IPS-20b (cell line): Measurements from ENCODE around the gene SUSD2.

Experiments used
- H3K27ac ChIP-seq: one replicate; pipeline ENCODE4 v1.5.1; 2013; ENCODE audit warnings: low read length
- H3K27me3 ChIP-seq: 2 replicates; pipeline ENCODE4 v1.6.1; 2013; ENCODE audit warnings: mild to moderate bottlenecking, low read length, inconsistent platforms; ENCODE audit not compliant: insufficient read depth
- H3K36me3 ChIP-seq: 2 replicates; pipeline ENCODE4 v1.6.1; 2013; ENCODE audit warnings: low read depth, mild to moderate bottlenecking, inconsistent platforms, low read length, moderate library complexity; ENCODE audit not compliant: insufficient read depth
- H3K4me1 ChIP-seq: 2 replicates; pipeline ENCODE4 v1.6.1; 2013; ENCODE audit warnings: mild to moderate bottlenecking, control low read depth, inconsistent platforms, low read length, moderate library complexity; ENCODE audit not compliant: insufficient read depth
- H3K4me3 ChIP-seq: 2 replicates; pipeline ENCODE4 v1.5.1; 2013; ENCODE audit warnings: mild to moderate bottlenecking, low read length, inconsistent platforms
- H3K9ac ChIP-seq: 2 replicates; pipeline ENCODE4 v1.6.1; 2013; ENCODE audit warnings: low read depth, mild to moderate bottlenecking, inconsistent platforms, low read length, moderate library complexity
- H3K9me3 ChIP-seq: 2 replicates; pipeline ENCODE4 v1.6.1; 2013; ENCODE audit warnings: mild to moderate bottlenecking, low read depth, low read length, inconsistent platforms; ENCODE audit not compliant: insufficient read depth

Gene SUSD2

GRCh38 chr22:24144056-24144777 is 37.1 kb upstream of the SUSD2 start:
- Histone ChIP-seq H3K4me1 (peaks cover 16% of the 10 kb centered on the region), H3K9ac (no peak overlapping the region), H3K36me3 (peaks cover 4% of the 10 kb centered on the region; the same call in 1 of the 2 replicates)

GRCh38 chr22:24144778-24145085 is 36.6 kb upstream of the SUSD2 start:
- H3K4me1 ChIP-seq: peaks cover 16% of the 10 kb centered on the region
- H3K27me3 ChIP-seq: no peaks in the 10 kb centered on the region
- no peak overlapping the region for H3K4me3 ChIP-seq
- H3K9me3 ChIP-seq: no peaks in the 10 kb centered on the region
- no peak overlapping the region for H3K9ac ChIP-seq
- no peak overlapping the region for H3K27ac ChIP-seq
- peaks cover 4% of the 10 kb centered on the region; the same call in 1 of the 2 replicates for H3K36me3 ChIP-seq

More at GRCh38 chr22:24144056-24144777, 37.1 kb upstream of the SUSD2 start:
- no peaks in the 10 kb centered on the region for H3K27me3 ChIP-seq
- no peaks in the 10 kb centered on the region for H3K9me3 ChIP-seq
- no peak overlapping the region for H3K4me3 ChIP-seq
- H3K27ac ChIP-seq: no peak overlapping the region

GRCh38 chr22:24145446-24146193 is 35.7 kb upstream of the SUSD2 start:
- Histone ChIP-seq H3K27ac (no peak overlapping the region), H3K36me3 (peaks cover 4% of the 10 kb centered on the region; the same call in 1 of the 2 replicates), H3K9me3 (no peaks in the 10 kb centered on the region), H3K9ac (peak overlapping the region; percentile 47; the same call in 1 of the 2 replicates), H3K4me1 (peaks cover 16% of the 10 kb centered on the region), H3K4me3 (no peak overlapping the region), H3K27me3 (no peaks in the 10 kb centered on the region)

GRCh38 chr22:24146194-24146616 is 35.1 kb upstream of the SUSD2 start:
- no peak overlapping the region for H3K27ac ChIP-seq
- H3K9me3 ChIP-seq: no peaks in the 10 kb centered on the region
- H3K4me3 ChIP-seq: no peak overlapping the region
- H3K27me3 ChIP-seq: no peaks in the 10 kb centered on the region
- H3K36me3 ChIP-seq: peaks cover 4% of the 10 kb centered on the region; the same call in 1 of the 2 replicates
- H3K9ac ChIP-seq: peak overlapping the region; percentile 47; the same call in 1 of the 2 replicates
- peaks cover 16% of the 10 kb centered on the region for H3K4me1 ChIP-seq

- peaks cover 4% of the 10 kb centered on the region; the same call in 1 of the 2 replicates for H3K36me3 ChIP-seq
- H3K9ac ChIP-seq: no peak overlapping the region
- H3K27ac ChIP-seq: no peak overlapping the region
- H3K9me3 ChIP-seq: no peaks in the 10 kb centered on the region
- peaks cover 16% of the 10 kb centered on the region for H3K4me1 ChIP-seq
- no peaks in the 10 kb centered on the region for H3K27me3 ChIP-seq
- H3K4me3 ChIP-seq: no peak overlapping the region
Observed at GRCh38 chr22:24146791-24147353, 34.4 kb upstream of the SUSD2 start.

GRCh38 chr22:24147666-24148065 is 33.6 kb upstream of the SUSD2 start:
- H3K4me3 ChIP-seq: no peak overlapping the region
- peak overlapping the region; percentile 48 for H3K27ac ChIP-seq
- peaks cover 16% of the 10 kb centered on the region for H3K4me1 ChIP-seq
- H3K27me3 ChIP-seq: no peaks in the 10 kb centered on the region
- H3K36me3 ChIP-seq: peaks cover 4% of the 10 kb centered on the region; the same call in 1 of the 2 replicates
- peak overlapping the region; percentile 64; the same call in 1 of the 2 replicates for H3K9ac ChIP-seq
- no peaks in the 10 kb centered on the region for H3K9me3 ChIP-seq

GRCh38 chr22:24148266-24149197 is 32.8 kb upstream of the SUSD2 start:
- Histone ChIP-seq H3K4me3 (no peak overlapping the region), H3K9me3 (no peaks in the 10 kb centered on the region), H3K27me3 (no peaks in the 10 kb centered on the region), H3K27ac (peak overlapping the region; percentile 48), H3K36me3 (peaks cover 4% of the 10 kb centered on the region; the same call in 1 of the 2 replicates), H3K9ac (no peak overlapping the region; the same call in 1 of the 2 replicates), H3K4me1 (peaks cover 16% of the 10 kb centered on the region)

- Histone ChIP-seq H3K9ac (no peak overlapping the region), H3K9me3 (no peaks in the 10 kb centered on the region), H3K36me3 (peaks cover under 1% of the 10 kb centered on the region; the same call in 1 of the 2 replicates), H3K4me1 (peaks cover 16% of the 10 kb centered on the region), H3K4me3 (no peak overlapping the region), H3K27me3 (peaks cover 4% of the 10 kb centered on the region), H3K27ac (no peak overlapping the region)
Observed at GRCh38 chr22:24149198-24149590, 32.1 kb upstream of the SUSD2 start.

- peaks cover 21% of the 10 kb centered on the region for H3K27me3 ChIP-seq
- no peaks in the 10 kb centered on the region for H3K9me3 ChIP-seq
- no peak overlapping the region; the same call in 1 of the 2 replicates for H3K9ac ChIP-seq
- H3K27ac ChIP-seq: no peak overlapping the region
- H3K36me3 ChIP-seq: no peaks in the 10 kb centered on the region; the same call in 1 of the 2 replicates
- H3K4me3 ChIP-seq: no peak overlapping the region
- peaks cover 8% of the 10 kb centered on the region; the same call in 1 of the 2 replicates for H3K4me1 ChIP-seq
Observed at GRCh38 chr22:24153353-24153752, 27.9 kb upstream of the SUSD2 start.

GRCh38 chr22:24153959-24154358 is 27.3 kb upstream of the SUSD2 start:
- H3K27ac ChIP-seq: no peak overlapping the region
- H3K36me3 ChIP-seq: no peaks in the 10 kb centered on the region; the same call in 1 of the 2 replicates
- no peaks in the 10 kb centered on the region for H3K9me3 ChIP-seq
- no peak overlapping the region for H3K9ac ChIP-seq
- peaks cover 21% of the 10 kb centered on the region for H3K27me3 ChIP-seq
- no peak overlapping the region for H3K4me3 ChIP-seq
- H3K4me1 ChIP-seq: peaks cover 8% of the 10 kb centered on the region; the same call in 1 of the 2 replicates

- H3K27me3 ChIP-seq: peaks cover 21% of the 10 kb centered on the region
- H3K9ac ChIP-seq: no peak overlapping the region
- no peaks in the 10 kb centered on the region for H3K36me3 ChIP-seq
- H3K9me3 ChIP-seq: no peaks in the 10 kb centered on the region
- H3K27ac ChIP-seq: no peak overlapping the region
- H3K4me1 ChIP-seq: peaks cover 8% of the 10 kb centered on the region; the same call in 1 of the 2 replicates
- no peak overlapping the region for H3K4me3 ChIP-seq
Observed at GRCh38 chr22:24154826-24155225, 26.5 kb upstream of the SUSD2 start.
